Erythroblast (primary cell): Measurements from ENCODE around the gene SPEM1.

Source experiments
- GATA1 ChIP-seq: IDR thresholded peaks from 2 replicates; pipeline ENCODE4 v1.6.1; 2011; ENCODE audit warnings: low read depth, mild to moderate bottlenecking, control low read depth, low read length, moderate library complexity
- POLR2A ChIP-seq: IDR thresholded peaks from 2 replicates; pipeline ENCODE4 v1.6.1; 2011; ENCODE audit warnings: mild to moderate bottlenecking, low read length

DNA sequence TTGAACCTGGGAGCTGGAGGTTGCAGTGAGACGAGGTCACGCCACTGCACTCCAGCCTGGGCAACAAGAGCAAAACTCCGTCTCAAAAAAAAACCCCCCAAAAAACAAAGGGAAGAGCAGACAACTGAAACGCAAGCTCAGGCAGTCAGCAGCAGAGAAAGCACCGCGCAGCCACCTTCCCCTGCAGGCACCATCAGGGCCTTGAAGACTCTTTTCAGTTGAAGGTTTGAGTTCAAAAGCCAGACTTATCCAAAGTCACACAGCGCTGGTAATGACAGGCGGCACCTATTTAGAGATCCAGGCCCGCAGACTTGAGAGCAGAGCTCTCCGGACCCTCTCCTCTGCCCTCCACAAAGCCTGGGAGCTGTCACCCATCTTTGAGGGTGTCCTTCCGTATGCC lies 48.2 kb downstream of the SPEM1 start:
- TF ChIP-seq POLR2A = no peak
- TF ChIP-seq GATA1 = no peak
